HG03469 (cell line): ENCODE measurements around the gene DPP10.

Experiments
- ATAC-seq: cut with Tn5 transposase; IDR thresholded peaks from one replicate; pipeline ENCODE4 v1.9.1; 2021; ENCODE audit warnings: mild to moderate bottlenecking, moderate library complexity, moderate number of reproducible peaks; ENCODE audit not compliant: unreplicated experiment

DPP10 gene

DNA sequence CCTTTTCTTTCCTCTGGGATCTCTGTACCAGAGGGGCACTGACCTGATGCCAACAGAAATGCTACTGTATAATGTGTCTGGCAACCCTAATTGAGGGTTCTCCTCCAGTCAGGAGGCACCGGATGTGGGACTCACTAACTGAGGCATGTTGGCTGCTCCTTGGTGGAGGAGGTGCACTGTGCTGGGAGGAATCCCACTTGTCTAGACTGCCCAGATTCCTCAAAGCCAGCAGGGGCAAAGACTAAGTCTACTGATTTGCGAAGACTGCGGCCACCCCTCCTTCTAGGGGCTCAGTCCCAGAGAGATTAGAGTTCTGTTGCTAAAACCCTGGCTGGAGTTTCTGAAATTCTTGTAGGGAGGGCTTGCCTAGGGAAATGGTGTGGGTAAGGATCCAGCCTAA, 1192.1 kb downstream of the DPP10 start:
- no peak for ATAC-seq

DNA sequence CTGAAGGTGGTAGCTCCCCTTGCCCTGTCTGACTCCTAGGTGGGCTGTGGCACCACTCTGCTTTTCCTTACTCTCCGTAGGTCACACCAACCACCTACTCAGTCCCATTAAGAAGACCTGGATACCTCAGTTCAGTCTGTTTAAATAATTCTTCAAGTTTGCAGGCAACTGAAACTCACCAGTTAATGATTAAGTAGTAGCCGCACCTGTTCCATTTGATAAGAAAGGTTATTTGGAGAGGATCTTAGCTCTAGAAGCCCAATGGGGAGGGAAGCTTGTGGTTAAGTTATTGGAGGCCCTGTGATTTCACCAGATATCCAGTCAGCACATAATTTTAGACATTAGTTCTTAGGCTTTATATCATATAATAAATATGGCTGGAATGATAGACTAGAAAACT, 1193.0 kb downstream of the DPP10 start:
- no peak for ATAC-seq

DNA sequence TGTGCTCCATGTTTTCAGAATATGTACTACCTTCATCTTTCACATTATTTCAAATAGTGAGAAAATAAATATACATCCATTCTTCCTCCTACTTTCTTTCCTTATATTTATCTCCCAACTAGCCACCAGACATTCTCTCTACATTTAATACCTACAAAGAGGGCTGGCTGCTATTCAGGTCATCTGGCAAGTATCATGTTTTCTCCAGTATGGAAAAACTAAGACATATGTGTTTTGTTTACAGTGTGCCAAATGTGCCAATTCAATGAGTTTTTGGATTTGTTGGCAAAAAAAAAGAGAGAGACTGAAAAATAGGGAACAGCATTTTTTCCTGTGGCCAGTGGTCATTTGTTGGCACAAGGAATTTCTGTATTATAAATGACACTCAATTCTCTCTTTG, 1207.3 kb downstream of the DPP10 start:
- no peak for ATAC-seq

DNA sequence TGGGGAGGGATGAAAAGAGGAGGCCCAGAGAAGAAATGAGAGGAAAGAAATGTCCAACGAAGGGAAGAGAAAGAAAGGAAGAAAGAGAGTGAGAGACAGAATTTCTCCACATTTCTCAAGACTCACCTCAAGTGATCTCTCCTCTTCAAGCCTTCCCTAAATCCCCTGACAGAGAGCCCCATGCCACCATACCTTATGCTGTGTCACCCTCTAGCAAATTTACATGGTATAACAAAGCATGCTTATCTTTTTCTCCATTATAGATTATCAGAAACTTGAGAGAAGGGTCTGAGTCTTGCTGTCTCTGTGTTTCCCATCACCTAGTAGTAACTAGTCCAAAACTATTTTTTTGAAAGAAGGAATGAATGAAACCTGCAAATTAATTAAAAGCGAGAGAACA, 1208.4 kb downstream of the DPP10 start:
- ATAC-seq, result no peak

DNA sequence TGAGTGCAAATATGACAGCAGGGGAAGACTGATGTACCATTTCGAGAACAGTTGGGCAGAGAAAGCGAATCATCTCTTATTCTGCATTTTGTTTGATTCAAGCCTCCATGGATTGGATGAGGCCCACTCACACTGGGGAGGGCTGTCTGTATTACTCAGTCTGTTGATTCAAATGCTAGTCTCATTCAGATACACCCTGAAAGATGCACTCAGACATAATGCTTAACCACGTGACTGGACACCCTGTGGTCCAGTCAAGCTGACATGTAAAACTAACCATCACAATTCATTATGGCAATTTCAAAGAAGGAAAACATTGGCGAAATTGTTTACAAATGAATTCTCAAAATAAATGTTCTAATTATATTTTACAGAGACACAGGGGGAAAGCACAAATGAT, 1210.2 kb downstream of the DPP10 start:
- no peak for ATAC-seq

DNA sequence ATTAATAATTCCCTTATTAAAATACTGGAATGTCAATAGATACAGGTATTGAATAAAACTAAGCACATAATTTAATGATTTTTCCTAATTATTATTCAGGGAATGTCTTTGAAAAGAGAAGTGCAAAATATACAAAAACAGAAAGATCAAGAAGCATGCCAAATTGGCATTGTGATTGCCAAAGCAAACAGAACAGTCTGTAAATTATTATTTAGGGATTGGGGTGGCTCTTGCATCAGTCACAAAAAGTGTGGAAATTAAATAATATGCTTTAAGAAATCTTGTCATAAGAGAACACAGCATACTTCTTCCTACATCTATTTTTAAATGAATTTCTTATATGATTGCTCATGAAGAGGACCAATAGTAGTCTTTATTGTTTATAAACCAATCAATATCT, 1211.9 kb downstream of the DPP10 start:
- ATAC-seq, result no peak

DNA sequence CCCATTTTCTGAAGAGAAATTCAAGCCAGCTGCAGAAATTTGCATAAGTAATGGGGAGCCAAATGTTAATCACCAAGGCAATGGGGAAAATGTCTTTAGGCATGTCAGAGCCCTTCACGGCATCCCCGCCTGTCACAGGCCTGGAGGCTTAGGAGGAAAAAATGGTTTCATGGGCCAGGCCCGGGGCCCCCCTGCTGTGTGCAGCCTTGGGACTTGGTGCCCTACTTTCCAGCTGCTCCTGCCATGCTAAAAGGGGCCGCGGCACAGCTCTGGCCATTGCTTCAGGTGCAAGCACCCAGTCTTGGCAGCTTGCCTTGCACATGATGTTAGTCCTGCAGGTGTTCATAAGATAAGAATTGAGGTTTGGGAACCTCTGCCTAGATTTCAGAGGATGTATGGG, 1235.7 kb downstream of the DPP10 start:
- ATAC-seq, result no peak

DNA sequence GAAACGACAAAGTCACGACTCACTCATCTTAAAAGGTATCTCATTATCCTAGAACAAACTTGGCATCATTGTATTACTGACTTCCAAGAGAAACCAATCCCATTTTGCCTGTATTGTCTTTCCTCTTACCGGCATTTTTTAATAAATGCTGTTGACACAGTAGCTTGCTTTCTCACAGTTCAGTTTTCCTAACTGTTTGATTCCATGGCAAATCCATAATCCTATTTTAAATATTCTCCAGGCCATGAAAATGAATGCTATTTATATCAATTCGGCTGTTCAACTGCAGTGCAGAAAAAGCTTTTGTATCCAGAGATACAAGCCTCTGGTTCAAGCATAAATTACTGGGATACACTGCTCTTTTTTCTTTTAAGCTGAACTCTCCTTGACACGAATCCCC, 1241.9 kb downstream of the DPP10 start:
- no peak for ATAC-seq

DNA sequence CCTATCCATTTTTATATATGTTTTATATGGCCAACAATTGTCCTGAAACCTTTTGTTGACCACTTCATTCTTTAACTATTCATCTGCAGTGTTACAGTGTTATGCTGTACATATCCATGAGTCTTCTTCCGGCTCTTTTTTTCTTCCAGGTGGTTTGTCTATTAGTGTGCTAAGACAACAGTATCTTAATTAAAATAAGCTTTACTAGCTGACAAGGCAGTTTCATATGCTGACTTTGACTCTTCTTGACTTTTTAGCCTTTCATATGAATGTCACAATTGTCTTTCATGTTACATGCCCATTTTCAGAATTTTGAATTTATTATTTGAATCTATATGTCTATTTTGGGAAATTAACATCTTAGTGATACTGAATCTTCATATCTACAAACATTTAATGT, 1249.0 kb downstream of the DPP10 start:
- no peak for ATAC-seq

DNA sequence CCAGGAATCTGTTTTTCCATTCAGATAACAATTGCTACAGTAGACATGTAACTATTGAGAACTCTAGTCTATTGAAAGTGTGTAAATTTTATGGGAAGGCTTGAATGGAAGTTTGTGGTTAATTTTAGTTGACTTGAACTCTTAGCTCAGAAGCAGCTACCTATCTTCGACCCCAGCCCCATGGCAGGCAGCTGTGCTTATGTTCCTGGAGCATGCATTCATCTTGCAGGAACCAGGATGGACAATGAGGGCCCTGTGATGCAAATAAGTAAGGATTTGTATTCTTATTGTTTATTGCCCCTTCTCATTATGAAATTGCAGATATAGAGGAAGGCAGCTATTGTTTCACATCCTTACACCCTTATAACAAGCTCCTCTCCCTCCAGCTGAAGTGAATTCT, 1252.2 kb downstream of the DPP10 start:
- ATAC-seq, result no peak

DNA sequence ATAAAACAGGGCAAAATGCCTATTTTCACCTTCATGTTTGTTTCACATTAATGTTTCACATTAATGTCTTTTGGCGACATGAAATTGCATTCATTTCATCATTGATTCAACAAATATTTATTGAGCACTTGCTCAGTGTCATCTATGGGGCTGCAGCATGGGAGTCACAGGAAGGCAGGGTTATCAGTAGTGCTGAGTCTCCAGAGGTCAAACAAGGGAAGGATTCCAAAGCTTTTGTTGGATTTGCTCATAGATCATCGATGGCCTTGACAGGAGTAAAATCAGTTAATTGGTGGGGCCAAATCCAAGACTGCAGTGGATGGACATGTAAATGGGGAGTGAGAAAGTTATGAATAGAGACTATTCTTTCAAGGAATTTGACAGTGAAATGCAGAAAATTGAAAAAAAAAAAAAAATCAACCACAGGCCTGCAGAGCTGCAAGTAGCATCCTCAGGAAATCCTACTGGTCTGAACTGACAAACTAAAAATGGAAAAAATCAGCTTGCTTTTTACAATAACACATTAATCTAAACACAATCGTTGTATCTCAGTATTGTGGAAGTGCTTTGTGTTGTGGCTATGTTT, 1290.8 kb downstream of the DPP10 start:
- ATAC-seq, result no peak

DNA sequence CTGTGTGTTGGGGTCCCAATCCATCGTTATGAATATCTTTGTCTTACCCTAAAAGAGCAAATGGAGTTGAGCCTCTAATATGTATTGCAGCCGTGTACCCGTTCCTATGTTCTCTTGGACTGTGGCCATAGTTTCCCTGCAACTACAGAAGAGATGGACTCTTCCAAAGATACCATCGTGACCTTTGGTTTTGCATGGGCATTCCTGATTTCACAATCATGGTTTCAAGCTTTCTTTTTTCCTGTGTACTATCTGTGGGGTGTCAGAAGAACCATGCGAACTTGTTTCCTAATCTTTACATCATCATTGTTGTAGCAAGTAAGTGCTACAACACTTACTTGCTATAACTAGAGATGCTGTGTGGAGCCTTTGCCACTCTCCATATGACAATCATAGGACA, 1295.7 kb downstream of the DPP10 start:
- no peak for ATAC-seq

DNA sequence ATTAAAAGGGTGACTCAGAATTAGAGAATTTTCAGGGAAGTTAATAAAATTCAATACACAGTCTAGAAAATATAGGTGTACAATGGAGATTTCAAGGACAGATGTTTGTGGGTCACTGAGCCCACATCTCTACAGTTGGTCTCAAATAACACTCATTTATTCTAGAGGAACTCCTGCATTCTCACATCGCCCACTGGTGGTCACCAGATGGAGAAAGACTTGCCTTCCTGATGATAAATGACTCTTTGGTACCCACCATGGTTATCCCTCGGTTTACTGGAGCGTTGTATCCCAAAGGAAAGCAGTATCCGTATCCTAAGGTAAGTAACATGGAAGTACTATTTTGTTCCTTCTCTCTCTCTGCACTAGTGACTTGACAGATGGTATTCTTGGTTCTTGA, 1297.1 kb downstream of the DPP10 start:
- no peak for ATAC-seq

DNA sequence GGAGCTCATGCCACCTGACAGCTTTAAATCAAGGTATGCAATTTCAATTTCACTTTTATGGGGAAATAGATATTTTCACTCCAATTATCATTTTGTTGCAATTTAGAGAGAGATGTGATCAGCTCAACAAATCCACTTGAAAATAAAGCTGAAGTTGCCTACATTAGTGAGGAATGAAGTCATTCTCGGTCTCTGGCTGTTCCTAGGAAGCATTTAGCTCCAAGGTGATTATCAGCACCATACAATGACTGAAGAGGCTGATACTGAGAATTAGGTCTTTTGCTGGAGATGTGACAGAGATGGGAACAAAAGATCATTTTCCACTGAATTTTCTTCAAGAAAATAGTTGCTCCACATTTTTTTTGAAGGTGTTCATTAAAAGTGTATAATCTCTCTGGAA, 1303.7 kb downstream of the DPP10 start:
- no peak for ATAC-seq

DNA sequence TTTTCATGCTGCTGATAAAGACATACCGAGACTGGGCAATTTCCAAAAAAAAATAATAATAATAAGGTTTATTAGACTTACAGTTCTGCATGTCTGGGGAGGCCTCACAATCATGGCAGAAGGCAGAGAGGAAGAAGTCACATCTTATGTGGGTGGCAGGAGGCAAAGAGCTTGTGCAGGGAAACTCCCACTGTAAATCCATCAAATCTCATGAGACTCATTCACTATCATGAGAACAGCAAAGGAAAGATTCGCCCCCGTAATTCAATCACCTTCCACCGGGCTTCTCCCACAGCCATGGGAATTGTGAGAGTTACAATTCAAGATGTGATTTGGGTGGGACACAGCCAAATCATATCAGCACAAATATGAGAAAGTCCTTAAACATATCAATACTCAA, 1314.8 kb downstream of the DPP10 start:
- no peak for ATAC-seq

DNA sequence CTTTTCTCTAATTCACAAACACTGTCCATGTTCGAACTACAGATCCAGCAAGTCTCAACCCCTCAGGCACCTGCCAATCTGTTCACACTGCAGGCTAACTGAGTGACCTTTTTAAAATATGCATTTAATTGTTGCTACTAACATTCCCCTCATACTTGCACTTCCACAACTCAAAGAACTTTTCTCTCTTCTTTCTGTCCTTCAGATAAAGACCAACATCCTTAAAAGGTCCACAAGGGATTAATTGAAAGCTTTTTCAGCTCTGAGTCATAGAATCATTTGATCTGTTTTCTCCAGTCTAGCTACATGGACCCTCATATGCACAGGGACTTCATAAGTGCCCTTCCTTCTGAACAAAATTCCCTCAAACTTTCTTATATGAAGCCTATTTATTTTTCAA, 1321.2 kb downstream of the DPP10 start:
- ATAC-seq, result no peak

DNA sequence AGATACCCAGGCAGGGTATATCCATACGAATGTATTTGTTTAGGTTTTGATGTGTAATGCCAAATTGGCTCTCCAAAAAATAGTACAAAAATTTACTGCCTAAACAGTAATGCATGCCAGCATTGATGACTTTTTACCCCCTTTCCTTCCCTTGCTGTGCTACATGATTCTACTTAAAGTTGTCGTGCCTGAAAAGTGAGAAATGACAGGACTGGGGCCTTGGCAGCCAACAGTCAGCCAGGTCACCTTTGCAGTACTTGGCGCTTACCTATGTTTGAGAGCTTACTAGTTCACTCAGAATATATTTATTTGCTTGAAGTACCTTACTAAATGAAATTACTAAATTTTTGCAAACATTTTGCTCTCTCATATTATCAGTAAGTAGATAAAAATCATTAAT, 1329.1 kb downstream of the DPP10 start:
- ATAC-seq, result no peak

DNA sequence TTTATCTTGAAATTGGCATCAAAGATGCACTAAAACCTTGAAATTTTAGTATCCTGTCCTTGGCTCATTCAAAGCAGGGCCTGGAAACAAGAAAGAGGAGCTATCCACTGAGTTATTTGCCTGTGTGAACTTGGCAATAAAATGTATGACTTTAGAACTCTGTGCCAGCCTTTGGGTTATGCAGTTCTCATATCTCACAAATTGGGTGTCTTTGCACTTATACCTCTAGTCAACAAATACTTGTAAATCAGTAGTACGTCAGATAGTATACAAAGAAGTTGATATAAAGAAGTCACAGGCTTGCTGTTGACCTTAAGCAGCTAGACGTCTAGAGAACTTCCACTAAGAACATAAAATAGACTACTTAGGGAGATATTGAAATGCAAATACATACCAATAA, 1331.9 kb downstream of the DPP10 start:
- no peak for ATAC-seq

DNA sequence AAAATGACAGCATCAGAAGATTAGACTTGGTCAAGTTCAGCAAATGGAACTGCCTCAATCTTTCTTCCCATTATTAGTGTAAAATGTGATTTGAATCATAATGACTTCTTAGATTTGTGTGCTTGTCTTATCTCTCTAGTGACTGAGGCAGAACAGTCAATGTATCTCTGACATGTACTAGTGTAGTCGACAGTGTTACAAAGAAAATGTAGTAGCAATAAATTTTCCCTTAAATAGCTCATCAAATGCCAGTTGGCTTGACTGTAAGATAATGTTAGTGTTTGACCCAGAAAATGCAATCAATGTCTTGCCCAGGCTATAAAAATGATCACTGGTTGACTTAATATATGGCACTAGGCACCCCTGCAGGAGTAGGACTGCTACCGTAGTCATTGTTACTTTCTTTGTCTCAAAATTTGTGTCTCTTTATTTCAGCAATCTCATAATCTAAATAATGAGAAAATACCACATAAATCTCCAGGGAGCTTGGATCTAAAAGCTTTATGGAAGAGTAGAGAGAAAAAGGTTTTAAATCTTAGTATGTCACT, 1336.7 kb downstream of the DPP10 start:
- ATAC-seq, result no peak

DNA sequence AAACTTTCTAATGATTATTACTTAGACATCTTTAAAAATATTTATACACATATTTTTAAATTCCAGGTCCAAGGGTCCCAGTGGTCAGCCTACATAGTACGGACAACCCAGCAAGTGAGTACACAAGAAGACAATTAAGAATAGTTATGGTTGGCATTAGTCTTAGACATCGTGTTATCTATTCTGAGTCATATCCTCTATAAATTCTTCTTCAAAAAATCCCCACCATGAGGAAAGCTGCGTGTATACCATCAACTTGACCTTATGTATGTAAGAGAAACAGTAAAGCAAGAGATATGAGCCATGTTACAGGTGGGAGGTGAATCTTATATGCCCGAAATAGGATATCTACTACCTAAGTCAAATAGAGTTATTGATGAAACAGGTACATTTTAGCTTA, 1339.8 kb downstream of the DPP10 start:
- no peak for ATAC-seq

DNA sequence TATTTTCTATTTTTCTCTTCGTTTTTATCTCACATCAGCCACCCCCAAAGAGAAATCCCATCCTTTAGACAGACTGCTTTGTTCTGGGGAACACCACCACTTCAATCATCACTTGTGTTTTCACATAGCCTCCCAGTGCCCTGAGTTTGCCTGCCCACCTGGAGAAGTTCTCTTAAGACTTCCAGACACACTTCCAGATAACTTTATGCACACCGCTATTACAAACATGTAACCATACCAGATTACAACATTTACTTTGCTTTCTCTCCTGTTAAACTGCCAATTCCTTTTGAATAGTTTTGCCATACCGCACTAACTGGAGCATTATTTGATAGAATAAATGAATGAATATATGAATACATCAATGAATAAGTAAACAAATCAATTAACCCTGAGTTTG, 1353.6 kb downstream of the DPP10 start:
- ATAC-seq, result no peak

DNA sequence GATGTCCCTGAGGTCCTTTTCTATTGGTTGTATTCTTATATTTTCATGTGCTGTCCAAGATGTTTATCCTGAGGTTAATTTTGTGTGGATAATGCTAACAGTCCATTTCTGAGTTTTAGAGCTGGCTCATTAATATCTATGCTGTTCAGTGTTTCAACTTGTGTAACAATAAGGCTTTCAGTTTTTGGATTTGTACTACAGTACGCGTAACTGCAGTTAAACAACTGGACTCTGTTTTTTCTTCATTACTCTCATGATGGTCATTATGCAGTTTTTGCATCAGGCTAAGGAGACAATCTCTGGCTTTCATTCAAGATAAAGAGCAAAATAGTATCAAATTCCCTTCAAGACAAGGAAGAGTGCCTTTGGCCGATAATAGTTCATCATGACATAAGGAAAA, 1364.8 kb downstream of the DPP10 start:
- ATAC-seq, result no peak

DNA sequence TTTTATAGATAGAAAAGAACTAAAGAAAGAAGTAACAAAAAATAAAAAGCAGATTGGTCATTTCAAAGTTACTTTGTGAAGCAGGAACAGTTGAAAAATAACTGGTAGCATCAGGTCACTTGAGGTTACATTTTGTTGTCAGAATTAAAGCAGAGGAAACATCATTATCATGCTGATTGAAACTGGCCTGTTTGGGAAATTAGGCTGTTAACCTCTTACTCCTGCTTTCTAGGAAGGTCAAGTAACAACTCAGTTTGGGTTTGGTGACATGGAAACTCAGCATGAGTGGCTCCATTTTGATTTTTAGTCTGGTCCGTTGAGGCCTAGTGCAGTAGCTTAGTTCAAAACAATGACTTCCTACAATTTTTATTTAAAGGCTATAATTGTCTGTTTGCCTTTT, 1383.5 kb downstream of the DPP10 start:
- no peak for ATAC-seq
